IMR-90 (cell line): ENCODE results near the gene SMU1. TPM values are rescaled to one million over a fixed set of nuclear protein-coding genes. Genes with fewer than 3 reads are reported as not detected.

Experiments
- ATAC-seq: fragments of 200-7000 bp; cut with Tn5 transposase; 2 replicates; pipeline ENCODE4 v1.9.1; 2020; ENCODE audit warnings: low read depth, mild to moderate bottlenecking, moderate library complexity
- BruUV-seq: library from RNA; stranded (reverse); fragments of 400-500 nt; replicated peaks from 2 replicates; lab custom pipeline; 2021; lab: Mats Ljungman, UMichigan
- CTCF ChIA-PET: fragments of 300-600 bp; formaldehyde crosslinking; extraction: SDS; loops from one replicate; lab custom pipeline; 2021; ENCODE audit warnings: antibody characterized with exemption; lab: Yijun Ruan, JAX
- POLR2A ChIA-PET: fragments of 300-600 bp; sonication (Branson Sonifier 250); formaldehyde crosslinking; loops from one replicate; lab custom pipeline; 2022; ENCODE audit warnings: antibody characterized with exemption; ENCODE audit not compliant: unreplicated experiment; lab: Charles Lee
- DNase-seq: peaks from one replicate; pipeline ENCODE4 v3.0.0; 2013
- H2AFZ ChIP-seq: replicated peaks from 2 replicates; pipeline ENCODE3; 2013; ENCODE audit warnings: low read length, mild to moderate bottlenecking; ENCODE audit not compliant: poor library complexity
- H2AK5ac ChIP-seq: 2 replicates; pipeline ENCODE4 v1.6.1; 2013; ENCODE audit warnings: low read depth, low read length, inconsistent platforms
- H2AK9ac ChIP-seq: replicated peaks from 2 replicates; pipeline ENCODE3; 2013; ENCODE audit warnings: mild to moderate bottlenecking, low read depth, low read length, moderate library complexity; ENCODE audit not compliant: poor library complexity
- H2BK120ac ChIP-seq: 2 replicates; pipeline ENCODE4 v1.6.1; 2013; ENCODE audit warnings: low read depth, low read length, inconsistent platforms
- H2BK15ac ChIP-seq: 3 replicates; pipeline ENCODE4 v1.6.1; 2013; ENCODE audit warnings: low read depth, low read length, inconsistent platforms
- H2BK20ac ChIP-seq: 2 replicates; pipeline ENCODE4 v1.6.1; 2013; ENCODE audit warnings: low read depth, mild to moderate bottlenecking, inconsistent platforms, low read length, moderate library complexity
- H2BK5ac ChIP-seq: 2 replicates; pipeline ENCODE4 v1.6.1; 2013; ENCODE audit warnings: mild to moderate bottlenecking, low read depth, low read length, inconsistent platforms; ENCODE audit not compliant: poor library complexity, severe bottlenecking
- H3K14ac ChIP-seq: replicated peaks from 2 replicates; pipeline ENCODE4 v1.6.1; 2013; ENCODE audit warnings: low read depth, low read length, inconsistent platforms
- H3K18ac ChIP-seq: 2 replicates; pipeline ENCODE4 v1.6.1; 2013; ENCODE audit warnings: low read depth, low read length, control low read depth
- H3K23ac ChIP-seq: 2 replicates; pipeline ENCODE4 v1.6.1; 2013; ENCODE audit warnings: low read depth, low read length, inconsistent platforms
- H3K27ac ChIP-seq: 2 replicates; pipeline ENCODE4 v1.5.1; 2013; ENCODE audit warnings: mild to moderate bottlenecking, control low read depth, low read length; ENCODE audit not compliant: insufficient read depth
- H3K27me3 ChIP-seq: 2 replicates; pipeline ENCODE4 v1.6.1; 2013; ENCODE audit warnings: low read length; ENCODE audit not compliant: control insufficient read depth, insufficient read depth
- H3K36me3 ChIP-seq: 2 replicates; pipeline ENCODE4 v1.6.1; 2013; ENCODE audit warnings: low read length, mixed read lengths; ENCODE audit not compliant: control insufficient read depth, insufficient read depth
- H3K4ac ChIP-seq: 2 replicates; pipeline ENCODE4 v1.6.1; 2013; ENCODE audit warnings: low read depth, low read length, inconsistent platforms
- H3K4me1 ChIP-seq: 2 replicates; pipeline ENCODE4 v1.6.1; 2013; ENCODE audit warnings: low read length, mixed read lengths; ENCODE audit not compliant: control insufficient read depth, insufficient read depth
- H3K4me2 ChIP-seq: 2 replicates; pipeline ENCODE4 v1.6.1; 2013; ENCODE audit warnings: low read depth, mild to moderate bottlenecking, control low read depth, low read length, moderate library complexity
- H3K4me3 ChIP-seq: 2 replicates; pipeline ENCODE4 v1.5.1; 2013; ENCODE audit warnings: low read depth, mild to moderate bottlenecking, control low read depth, low read length, moderate library complexity; ENCODE audit not compliant: insufficient read depth
- H3K56ac ChIP-seq: 2 replicates; pipeline ENCODE4 v1.6.1; 2013; ENCODE audit warnings: low read length, inconsistent platforms; ENCODE audit not compliant: insufficient read depth; ENCODE audit errors: extremely low read depth
- H3K79me1 ChIP-seq, 2 experiments: 2 replicates each; pipeline ENCODE4 v1.6.1; 2013; ENCODE audit warnings: low read length in 2 of 2, inconsistent platforms in 1 of 2, low read depth in 1 of 2
- H3K9ac ChIP-seq: 2 replicates; pipeline ENCODE4 v1.6.1; 2013; ENCODE audit warnings: low read depth, low read length, control low read depth
- H3K9me1 ChIP-seq: 2 replicates; pipeline ENCODE4 v1.6.1; 2013; ENCODE audit warnings: low read length, inconsistent platforms; ENCODE audit not compliant: insufficient read depth
- H3K9me3 ChIP-seq: 2 replicates; pipeline ENCODE4 v1.6.1; 2013; ENCODE audit warnings: low read length; ENCODE audit not compliant: control insufficient read depth, insufficient read depth
- H4K20me1 ChIP-seq: 2 replicates; pipeline ENCODE4 v1.6.1; 2013; ENCODE audit warnings: low read length, inconsistent platforms; ENCODE audit not compliant: insufficient read depth
- H4K5ac ChIP-seq: 2 replicates; pipeline ENCODE4 v1.6.1; 2013; ENCODE audit warnings: mild to moderate bottlenecking, low read depth, low read length, control low read depth
- H4K8ac ChIP-seq, 2 experiments: 2 replicates each; pipeline ENCODE4 v1.6.1; 2013; ENCODE audit warnings: low read depth in 2 of 2, low read length in 2 of 2, control low read depth in 1 of 2, inconsistent platforms in 1 of 2
- H4K91ac ChIP-seq: 2 replicates; pipeline ENCODE4 v1.6.1; 2013; ENCODE audit warnings: low read depth, low read length, inconsistent platforms; ENCODE audit not compliant: insufficient read depth
- BHLHE40 ChIP-seq: fragments of 150-350 bp; IDR thresholded peaks from 2 replicates; pipeline ENCODE4 v1.6.1; 2016; ENCODE audit warnings: mild to moderate bottlenecking, low read depth, low read length
- CEBPB ChIP-seq: IDR thresholded peaks from 2 replicates; pipeline ENCODE4 v1.6.1; 2012; ENCODE audit warnings: low read depth, low read length, improper control_type of control experiment
- CHD1 ChIP-seq: IDR thresholded peaks from 2 replicates; pipeline ENCODE4 v1.6.1; 2012; ENCODE audit warnings: low read depth, low read length, improper control_type of control experiment
- CTCF ChIP-seq: conservative IDR thresholded peaks from 2 replicates; pipeline ENCODE4 v1.5.1; 2012; ENCODE audit warnings: mild to moderate bottlenecking, low read depth, low read length, improper control_type of control experiment
- ELK1 ChIP-seq: fragments of 150-350 bp; IDR thresholded peaks from 2 replicates; pipeline ENCODE4 v1.6.1; 2016; ENCODE audit warnings: low read depth, mild to moderate bottlenecking, low read length, moderate library complexity, borderline replicate concordance
- FOS ChIP-seq: fragments of 150-350 bp; IDR thresholded peaks from 2 replicates; pipeline ENCODE4 v1.6.1; 2016; ENCODE audit warnings: low read depth, low read length
- MAFK ChIP-seq: IDR thresholded peaks from 2 replicates; pipeline ENCODE4 v1.6.1; 2012; ENCODE audit warnings: low read depth, low read length, improper control_type of control experiment
- MAZ ChIP-seq: IDR thresholded peaks from 2 replicates; pipeline ENCODE4 v1.6.1; 2012; ENCODE audit warnings: low read depth, mild to moderate bottlenecking, low read length, improper control_type of control experiment, moderate library complexity, borderline replicate concordance
- MXI1 ChIP-seq: IDR thresholded peaks from 2 replicates; pipeline ENCODE4 v1.6.1; 2012; ENCODE audit warnings: low read depth, mild to moderate bottlenecking, low read length, moderate library complexity, borderline replicate concordance
- NFE2L2 ChIP-seq: fragments of 150-350 bp; IDR thresholded peaks from 2 replicates; pipeline ENCODE4 v1.6.1; 2016; ENCODE audit warnings: low read depth, mild to moderate bottlenecking, low read length
- POLR2A ChIP-seq: IDR thresholded peaks from 2 replicates; pipeline ENCODE4 v1.6.1; 2012; ENCODE audit warnings: mild to moderate bottlenecking, low read depth, low read length
- RAD21 ChIP-seq: IDR thresholded peaks from 2 replicates; pipeline ENCODE4 v1.6.1; 2012; ENCODE audit warnings: low read length, improper control_type of control experiment
- RCOR1 ChIP-seq: IDR thresholded peaks from 2 replicates; pipeline ENCODE4 v1.6.1; 2012; ENCODE audit warnings: mild to moderate bottlenecking, low read length, improper control_type of control experiment; ENCODE audit not compliant: insufficient replicate concordance
- RFX5 ChIP-seq: IDR thresholded peaks from 2 replicates; pipeline ENCODE4 v1.8.0; 2012; ENCODE audit warnings: low read depth, mild to moderate bottlenecking, low read length, moderate library complexity
- USF2 ChIP-seq: fragments of 150-350 bp; IDR thresholded peaks from 2 replicates; pipeline ENCODE4 v1.6.1; 2017; ENCODE audit warnings: mild to moderate bottlenecking, antibody characterized with exemption, low read length, low read depth
- WGBS, 2 experiments: methylation state at CpG; one replicate each; pipeline versions ENCODE4 v1.1.5 to v1.1.7; 2013; ENCODE audit warnings: missing lambda C conversion rate in 2 of 2; ENCODE audit not compliant: insufficient read length in 1 of 2; ENCODE audit errors: extremely low coverage in 2 of 2; 5-methylcytosine and 5-hydroxymethylcytosine counted together
- dilution Hi-C: fragments of 300-500 bp; cut with HindIII; formaldehyde crosslinking; loops from one replicate; pipeline ENCODE4 v1.14.3; 2018; ENCODE audit warnings: low sequenced_read_pairs; ENCODE audit not compliant: unreplicated experiment
- in situ Hi-C: fragments of 300-500 bp; cut with MboI; formaldehyde crosslinking; loops from 3 replicates; pipeline ENCODE4 v1.14.3; 2019; ENCODE audit warnings: low sequenced_read_pairs, inconsistent platforms, mixed read lengths
- intact Hi-C: fragments of 100-400 bp; cut with micrococcal nuclease; formaldehyde crosslinking; loops from 2 replicates; pipeline ENCODE4 v1.10.0; 2022
- polyA plus RNA-seq, 3 experiments: library from polyadenylated mRNA; depleted of rRNA; stranded (reverse); fragments of >200 nt; gene quantifications; 2 replicates each; pipeline ENCODE4 v1.2.3, GENCODE V29; 2012; ENCODE audit warnings: low replicate concordance in 1 of 3
- total RNA-seq: library from RNA; depleted of rRNA; stranded (reverse); fragments of >200 nt; gene quantifications from 2 replicates; pipeline ENCODE4 v1.2.3, GENCODE V29; 2012

Gene SMU1
- total and polyA plus RNA-seq, 2 of the 4 experiments (the other 2 are of a cell fraction) = 11.1 to 36.0 TPM

DNA sequence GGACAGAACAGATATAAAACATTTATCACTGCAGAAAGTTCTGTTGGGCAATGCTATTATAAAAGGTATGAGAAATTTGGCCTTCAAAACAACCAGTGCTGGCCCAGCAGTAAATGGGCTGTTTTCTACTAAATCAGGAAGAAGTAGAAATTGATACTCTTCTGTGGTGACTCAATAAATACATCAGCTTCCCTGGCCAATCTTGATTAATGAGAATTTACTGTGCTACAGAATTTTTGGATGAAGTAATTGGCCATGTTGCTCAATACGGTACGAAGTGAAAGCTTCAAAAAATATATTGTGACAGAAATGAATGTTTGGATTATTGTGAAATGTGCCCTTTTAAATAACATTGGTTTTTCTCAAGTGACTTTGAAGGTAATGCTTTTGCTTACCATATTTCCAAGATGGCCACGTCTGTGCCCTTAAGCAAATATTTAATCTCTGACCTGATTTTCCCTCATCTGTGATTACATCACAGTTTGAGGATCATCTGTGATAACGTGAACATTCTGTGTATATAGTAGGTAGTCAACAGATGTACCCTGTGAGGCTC is 47.2 kb downstream of the SMU1 start:
- intact Hi-C loops = no loop called here
- no peak for TF ChIP-seq MAZ
- no peak for TF ChIP-seq RCOR1
- TF ChIP-seq CTCF = no peak
- peak; percentile 90 for TF ChIP-seq CEBPB
- no peak for TF ChIP-seq NFE2L2
- no peak for TF ChIP-seq RFX5
- TF ChIP-seq RAD21 = no peak
- no peak for TF ChIP-seq CHD1
- no peak for TF ChIP-seq FOS
- no peak for TF ChIP-seq BHLHE40
- no peak for TF ChIP-seq ELK1
- TF ChIP-seq USF2 = no peak
- TF ChIP-seq MAFK = no peak
- TF ChIP-seq POLR2A = 0 out of 2 replicates have a peak, but pooled peaks have one; percentile 25
- TF ChIP-seq MXI1 = no peak
- H3K56ac ChIP-seq = no peak overlapping the region
- H3K79me1 ChIP-seq = peaks cover 30 to 48% of the 10 kb centered on the region in 2 experiments
- H2BK15ac ChIP-seq = no peak overlapping the region
- H2BK20ac ChIP-seq = no peak overlapping the region
- H3K9ac ChIP-seq = no peak overlapping the region
- in situ Hi-C loops = no loop called here
- H2AK5ac ChIP-seq = no peak overlapping the region
- no peak overlapping the region for H4K91ac ChIP-seq
- H3K9me1 ChIP-seq = no peaks in the 10 kb centered on the region
- no TSS peak for BruUV-seq
- DNase-seq (peak; percentile 75), ATAC-seq (no peak)
- H2AFZ ChIP-seq = no peak overlapping the region
- H2BK120ac ChIP-seq = no peak overlapping the region
- peaks cover 39% of the 10 kb centered on the region for H3K36me3 ChIP-seq
- H3K27me3 ChIP-seq = no peaks in the 10 kb centered on the region
- dilution Hi-C loops = no loop called here
- no peak overlapping the region for H3K14ac ChIP-seq
- H3K4ac ChIP-seq = no peak overlapping the region
- CTCF ChIA-PET = no interaction called here
- no peak overlapping the region for H3K27ac ChIP-seq
- no peak overlapping the region for H4K5ac ChIP-seq
- no peak overlapping the region for H3K4me3 ChIP-seq
- H3K23ac ChIP-seq = 0 out of 2 replicates have a peak overlapping the region, but pooled peaks have one; percentile 8
- H3K4me2 ChIP-seq = peak overlapping the region; percentile 66; the same call in 1 of the 2 replicates
- POLR2A ChIA-PET = no interaction called here
- H3K4me1 ChIP-seq = peaks cover 2% of the 10 kb centered on the region
- H3K18ac ChIP-seq = no peak overlapping the region
- no peaks in the 10 kb centered on the region for H3K9me3 ChIP-seq
- H4K8ac ChIP-seq = no peak overlapping the region
- WGBS, 2 experiments = no CpG with 5 or more reads among the region's 4 CpGs
- peak overlapping the region; percentile 46 for H2BK5ac ChIP-seq
- H2AK9ac ChIP-seq = no peak overlapping the region
- H4K20me1 ChIP-seq = peaks cover 75% of the 10 kb centered on the region
